ENCODE measurements around the gene SNRNP200. TPM values are rescaled to one million over a fixed set of nuclear protein-coding genes. Genes with fewer than 3 reads are reported as not detected.

The SNRNP200 gene
- polyA plus RNA-seq, 2 of the 4 experiments (the other 2 are of a cell fraction) = 118 to 202 TPM

DNA sequence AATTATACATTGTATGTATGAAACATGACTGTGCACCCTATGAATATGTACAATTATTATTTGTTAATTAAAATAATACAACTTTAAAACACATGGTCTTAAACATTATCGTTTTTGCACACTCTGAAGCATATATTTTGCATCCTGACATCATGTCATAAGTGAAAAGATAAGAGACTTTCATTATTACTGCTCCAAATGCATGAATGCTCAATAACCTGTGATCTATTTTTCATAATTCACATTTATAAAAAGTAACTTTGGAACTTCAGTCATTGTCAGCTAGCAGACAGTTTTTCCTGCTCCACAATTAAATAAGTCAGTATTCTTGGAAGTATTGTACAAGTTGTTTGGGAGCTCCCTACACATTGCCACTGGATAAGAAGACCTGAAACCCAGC lies 18.5 kb upstream of the SNRNP200 start:
- Histone ChIP-seq H3K4me3 (no peak overlapping the region), H3K27ac (no peak overlapping the region), H3K4me1 (peaks cover 8% of the 10 kb centered on the region; the same call in 2 of the 3 replicates), H3K9me3 (no peaks in the 10 kb centered on the region), H3K4me2 (no peak overlapping the region)
- ChIA-PET CTCF (interaction anchor here (1.7 to 3.0 kb wide), 2 partner anchors 9 to 19 kb away, joined by 4 to 10 read pairs; partner anchors contain the start of gene SNRNP200), POLR2A (no interaction called here)
- ATAC-seq (no peak), DNase-seq (ENCODE audit: low read depth in 1 of 2, low spot score in 1 of 2) (no peak), FAIRE-seq (no peak)
- WGBS (ENCODE audit: missing lambda C conversion rate) = 56% methylated on average over 1 of the region's 1 CpG
- TF ChIP-seq FOSB (CRISPR knock-in tag; IDR thresholded peaks at IDR 0.05) = no peak
- no peak for TF ChIP-seq CBX2 (IDR thresholded peaks at IDR 0.05; ENCODE audit: borderline replicate concordance, low read depth)
- no peak for TF ChIP-seq REST (IDR thresholded peaks at IDR 0.05)
- no peak for TF ChIP-seq RFX5 (IDR thresholded peaks at IDR 0.05)
- TF ChIP-seq GATA3 (IDR thresholded peaks at IDR 0.05; ENCODE audit: borderline replicate concordance) = no peak
- TF ChIP-seq POLR2A (IDR thresholded peaks at IDR 0.05; ENCODE audit: low read length) = no peak
- no peak for TF ChIP-seq BHLHE40 (IDR thresholded peaks at IDR 0.05; ENCODE audit: low read depth, low read length)
- no peak for TF ChIP-seq FOSL2 (IDR thresholded peaks at IDR 0.05)
- TF ChIP-seq FOSL2 (CRISPR knock-in tag; IDR thresholded peaks at IDR 0.05) = no peak
- no peak for TF ChIP-seq PHF8 (IDR thresholded peaks at IDR 0.05; ENCODE audit: borderline replicate concordance, low read depth)
- no peak for TF ChIP-seq TFCP2L1 (CRISPR knock-in tag; IDR thresholded peaks at IDR 0.05)
- no peak for TF ChIP-seq E2F6 (IDR thresholded peaks at IDR 0.05; ENCODE audit: borderline replicate concordance, low read depth)
- TF ChIP-seq CBX8 (IDR thresholded peaks at IDR 0.05) = no peak
- TF ChIP-seq NR3C1 (IDR thresholded peaks at IDR 0.05) = no peak
- TF ChIP-seq, protein P1, sequence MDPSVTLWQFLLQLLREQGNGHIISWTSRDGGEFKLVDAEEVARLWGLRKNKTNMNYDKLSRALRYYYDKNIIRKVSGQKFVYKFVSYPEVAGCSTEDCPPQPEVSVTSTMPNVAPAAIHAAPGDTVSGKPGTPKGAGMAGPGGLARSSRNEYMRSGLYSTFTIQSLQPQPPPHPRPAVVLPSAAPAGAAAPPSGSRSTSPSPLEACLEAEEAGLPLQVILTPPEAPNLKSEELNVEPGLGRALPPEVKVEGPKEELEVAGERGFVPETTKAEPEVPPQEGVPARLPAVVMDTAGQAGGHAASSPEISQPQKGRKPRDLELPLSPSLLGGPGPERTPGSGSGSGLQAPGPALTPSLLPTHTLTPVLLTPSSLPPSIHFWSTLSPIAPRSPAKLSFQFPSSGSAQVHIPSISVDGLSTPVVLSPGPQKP (IDR thresholded peaks at IDR 0.05; ENCODE audit: low read depth, low read length) = no peak
- no peak for TF ChIP-seq RCOR1 (IDR thresholded peaks at IDR 0.05; ENCODE audit: low read depth, low read length)
- no peak for TF ChIP-seq MAX (IDR thresholded peaks at IDR 0.05)

- CTCF ChIA-PET = interaction anchor here (0.8 to 2.4 kb wide), 7 partner anchors 9 to 188 kb away, joined by 3 to 9 read pairs (median 5); no protein-coding TSS in a partner anchor
- peak overlapping the region; percentile 99 for H3K4me2 ChIP-seq
- peaks cover 9% of the 10 kb centered on the region; the same call in 2 of the 3 replicates for H3K4me1 ChIP-seq
- ATAC-seq = peak; percentile 73 to 78
- H3K4me3 ChIP-seq = peak overlapping the region; percentile 78
- no peak for FAIRE-seq
- H3K27ac ChIP-seq = peak overlapping the region; percentile 80 to 84
- H3K9me3 ChIP-seq = no peaks in the 10 kb centered on the region
- TF ChIP-seq EHF (CRISPR knock-in tag; IDR thresholded peaks at IDR 0.05) (no peak), E2F6 (IDR thresholded peaks at IDR 0.05; ENCODE audit: borderline replicate concordance, low read depth) (peak; percentile 83), MAX (IDR thresholded peaks at IDR 0.05) (peak; percentile 86)
- WGBS (ENCODE audit: missing lambda C conversion rate) = 8% methylated on average over 38 of the region's 41 CpGs
- POLR2A ChIA-PET = interaction anchor here (0.6 to 2.8 kb wide), 9 partner anchors 8 to 192 kb away, joined by 3 to 22 read pairs (median 4); partner anchors contain the start of genes NCAPH and SNRNP200
- DNase-seq (ENCODE audit: low read depth in 1 of 2, low spot score in 1 of 2) = peak; percentile 31 to 42
Observed at GRCh38 chr2:96320728-96321622, 15.6 kb upstream of the SNRNP200 start.

All from A549 (cell line).